HG03575 (cell line): ENCODE measurements around the gene PCOLCE2.

Source experiments
- ATAC-seq: cut with Tn5 transposase; IDR thresholded peaks from one replicate; pipeline ENCODE4 v1.9.1; 2021; ENCODE audit not compliant: unreplicated experiment, insufficient number of reproducible peaks, low FRiP score; ENCODE audit errors: extremely low read depth

PCOLCE2 gene

DNA sequence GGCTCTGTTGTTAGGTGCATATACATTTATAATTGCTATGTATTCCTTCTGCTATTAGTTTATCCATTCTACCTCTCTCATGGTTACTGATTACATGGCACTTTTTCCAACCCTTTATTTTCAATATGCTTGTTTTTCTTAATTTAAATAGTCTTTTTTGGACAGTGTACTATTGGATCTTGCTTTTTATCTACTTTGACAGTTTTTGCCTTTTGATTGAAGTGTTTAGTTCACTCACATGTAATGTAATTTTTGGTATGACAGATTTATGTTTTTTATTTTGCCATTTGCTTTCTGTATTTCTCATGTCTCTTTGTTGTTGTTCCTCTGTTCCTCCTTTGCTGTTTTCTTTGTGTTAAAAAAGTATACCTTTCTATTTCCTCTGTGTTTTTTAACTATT, 120.5 kb downstream of the PCOLCE2 start:
- no peak for ATAC-seq
